Neuronal stem cell (in vitro differentiated cells): ENCODE results near the gene BTBD1.

Experiments
- DNase-seq: peaks from one replicate; pipeline ENCODE4 v3.0.0-alpha.2; 2013; ENCODE audit warnings: low spot score
- H2AFZ ChIP-seq: one replicate; pipeline ENCODE4 v1.6.1; 2013; ENCODE audit warnings: mild to moderate bottlenecking, low read length, inconsistent platforms
- H2AK5ac ChIP-seq: 2 replicates; pipeline ENCODE4 v1.6.1; 2013; ENCODE audit warnings: low read depth, mild to moderate bottlenecking, inconsistent platforms, low read length, moderate library complexity, mixed read lengths
- H2BK120ac ChIP-seq: 2 replicates; pipeline ENCODE4 v1.6.1; 2013; ENCODE audit warnings: low read depth, mild to moderate bottlenecking, inconsistent platforms, low read length, moderate library complexity, mixed read lengths
- H2BK12ac ChIP-seq: one replicate; pipeline ENCODE4 v1.6.1; 2013; ENCODE audit warnings: low read length, inconsistent platforms
- H2BK15ac ChIP-seq: 2 replicates; pipeline ENCODE4 v1.6.1; 2013; ENCODE audit warnings: mild to moderate bottlenecking, low read length, inconsistent platforms, mixed read lengths
- H2BK5ac ChIP-seq: one replicate; pipeline ENCODE4 v1.6.1; 2013; ENCODE audit warnings: inconsistent platforms, mild to moderate bottlenecking, low read length, moderate library complexity
- H3K14ac ChIP-seq: one replicate; pipeline ENCODE4 v1.6.1; 2013; ENCODE audit warnings: low read length, inconsistent platforms
- H3K18ac ChIP-seq: 2 replicates; pipeline ENCODE4 v1.6.1; 2013; ENCODE audit warnings: low read length, inconsistent platforms
- H3K23ac ChIP-seq: 2 replicates; pipeline ENCODE4 v1.6.1; 2013; ENCODE audit warnings: low read depth, mild to moderate bottlenecking, mixed read lengths, low read length, inconsistent platforms; ENCODE audit not compliant: poor library complexity
- H3K27ac ChIP-seq: replicated peaks from 3 replicates; pipeline ENCODE4 v1.5.1; 2013; ENCODE audit warnings: low read length, inconsistent platforms
- H3K27me3 ChIP-seq, 3 experiments: 2 replicates each; pipeline ENCODE4 v1.6.1; 2013; ENCODE audit warnings: low read length in 3 of 3, mild to moderate bottlenecking in 2 of 3, inconsistent platforms in 1 of 3, low read depth in 1 of 3, mixed read lengths in 1 of 3, moderate library complexity in 1 of 3; ENCODE audit not compliant: control insufficient read depth in 3 of 3, insufficient read depth in 3 of 3
- H3K36me3 ChIP-seq, 2 donors: replicated peaks in 1 of 2; 2 replicates each; pipeline ENCODE4 v1.6.1; 2013; ENCODE audit warnings: low read length in 2 of 2; ENCODE audit not compliant: control insufficient read depth in 2 of 2, insufficient read depth in 2 of 2
- H3K4ac ChIP-seq: 2 replicates; pipeline ENCODE4 v1.6.1; 2013; ENCODE audit warnings: inconsistent platforms, mild to moderate bottlenecking, low read length, moderate library complexity
- H3K4me1 ChIP-seq, 2 donors: 1 replicate in 1 of 2; 2 replicates in 1 of 2; pipeline ENCODE4 v1.6.1; 2013; ENCODE audit warnings: low read length in 2 of 2, low read depth in 1 of 2; ENCODE audit not compliant: control insufficient read depth in 2 of 2, insufficient read depth in 1 of 2
- H3K4me2 ChIP-seq: one replicate; pipeline ENCODE4 v1.6.1; 2013; ENCODE audit warnings: mild to moderate bottlenecking, low read length, inconsistent platforms; ENCODE audit not compliant: insufficient read depth, poor library complexity, severe bottlenecking
- H3K4me3 ChIP-seq, 2 donors: 2 replicates each; pipeline ENCODE4 v1.5.1; 2013; ENCODE audit warnings: low read length in 2 of 2, mild to moderate bottlenecking in 2 of 2, inconsistent platforms in 1 of 2, moderate library complexity in 1 of 2
- H3K79me1 ChIP-seq: one replicate; pipeline ENCODE4 v1.6.1; 2013; ENCODE audit warnings: low read depth, mild to moderate bottlenecking, inconsistent platforms, low read length, moderate library complexity
- H3K9ac ChIP-seq: one replicate; pipeline ENCODE4 v1.6.1; 2013; ENCODE audit warnings: mild to moderate bottlenecking, low read depth, low read length, inconsistent platforms; ENCODE audit not compliant: poor library complexity
- H3K9me3 ChIP-seq, 2 donors: replicated peaks in 1 of 2; 2 replicates each; pipeline versions ENCODE3 to v1.6.1; 2013; ENCODE audit warnings: low read length in 2 of 2, mild to moderate bottlenecking in 2 of 2, inconsistent platforms in 1 of 2, low read depth in 1 of 2, mixed read lengths in 1 of 2, moderate library complexity in 1 of 2; ENCODE audit not compliant: control insufficient read depth in 2 of 2, insufficient read depth in 1 of 2
- H4K8ac ChIP-seq: one replicate; pipeline ENCODE4 v1.6.1; 2013; ENCODE audit warnings: low read depth, mild to moderate bottlenecking, inconsistent platforms, low read length, moderate library complexity
- H4K91ac ChIP-seq: one replicate; pipeline ENCODE4 v1.6.1; 2013; ENCODE audit warnings: low read length, low read depth, mild to moderate bottlenecking, inconsistent platforms; ENCODE audit not compliant: poor library complexity
- WGBS, 2 donors: extraction: QIAGEN DNeasy Blood & Tissue Kit; methylation state at CpG; one replicate each; pipeline ENCODE4 v1.1.7; 2013; ENCODE audit warnings: missing lambda C conversion rate in 2 of 2, mixed read lengths in 1 of 2; ENCODE audit not compliant: insufficient read length in 2 of 2, insufficient replicate concordance in 1 of 2; ENCODE audit errors: extremely low coverage in 2 of 2; 5-methylcytosine and 5-hydroxymethylcytosine counted together

The BTBD1 gene

DNA sequence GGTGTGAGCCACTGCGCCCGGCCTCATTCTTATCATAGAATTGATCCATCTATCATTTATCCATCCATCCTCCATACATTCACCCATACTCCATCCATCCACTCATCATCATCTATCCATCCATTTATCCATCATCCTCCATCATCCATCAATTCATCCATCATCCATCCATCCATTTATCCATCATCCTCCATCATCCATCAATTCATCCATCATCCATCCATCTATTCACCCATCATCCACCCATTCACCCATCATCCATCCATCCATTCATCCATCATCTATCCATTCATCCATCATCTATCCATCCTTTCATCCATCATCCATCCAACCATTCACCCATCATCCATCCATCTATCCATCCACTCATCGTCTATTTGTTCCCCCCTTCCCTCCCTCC, 44.1 kb upstream of the BTBD1 start:
- Histone ChIP-seq H3K9ac (no peak overlapping the region), H3K27me3 (peaks cover 12 to 37% (median 17%) of the 10 kb centered on the region in 3 experiments), H2AK5ac (no peak overlapping the region), H2BK12ac (no peak overlapping the region), H3K36me3 (peaks cover 1 to 14% of the 10 kb centered on the region in 2 donors), H3K23ac (no peak overlapping the region), H2BK5ac (no peak overlapping the region), H3K4ac (no peak overlapping the region), H3K4me1 (peaks cover 0 to 3% of the 10 kb centered on the region in 2 donors), H2BK120ac (no peak overlapping the region), H3K4me2 (no peak overlapping the region), H4K8ac (no peak overlapping the region), H3K9me3 (peaks cover 0 to 2% of the 10 kb centered on the region in 2 donors), H3K18ac (no peak overlapping the region), H3K14ac (no peak overlapping the region), H4K91ac (no peak overlapping the region), H3K27ac (no peak overlapping the region), H2AFZ (no peak overlapping the region), H3K79me1 (peaks cover 2% of the 10 kb centered on the region), H2BK15ac (no peak overlapping the region), H3K4me3 (no peak overlapping the region)
- DNase-seq = no peak
- WGBS, 2 donors = 100% methylated on average over 1 of the region's 3 CpGs

DNA sequence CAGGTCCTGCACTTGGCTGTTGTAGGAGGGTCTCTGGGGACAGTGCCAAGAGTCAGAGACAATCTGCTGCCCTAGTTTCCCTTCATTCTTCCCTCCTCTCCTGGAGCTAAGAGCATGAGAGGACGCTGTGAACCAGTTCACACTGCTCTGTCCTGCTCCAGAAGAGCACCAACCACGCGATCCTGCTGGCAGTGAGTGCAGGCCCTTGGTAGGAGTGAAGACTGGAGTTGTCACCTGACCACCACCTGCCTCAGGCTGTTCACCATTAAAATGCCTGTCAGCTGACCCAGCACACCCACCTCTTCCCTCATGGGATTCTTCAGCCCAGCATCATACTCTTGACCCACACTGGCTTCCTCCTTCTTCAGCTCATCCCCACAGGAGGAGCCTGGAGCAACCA, 43.3 kb upstream of the BTBD1 start:
- Histone ChIP-seq H3K14ac (peak overlapping the region; percentile 5), H3K79me1 (peaks cover 2% of the 10 kb centered on the region), H3K4me2 (no peak overlapping the region), H3K4me3 (no peak overlapping the region), H2AFZ (no peak overlapping the region), H2BK15ac (no peak overlapping the region), H3K27ac (no peak overlapping the region), H4K91ac (no peak overlapping the region), H3K18ac (no peak overlapping the region), H2BK12ac (no peak overlapping the region), H2BK5ac (no peak overlapping the region), H3K23ac (no peak overlapping the region), H3K36me3 (peaks cover under 1 to 11% of the 10 kb centered on the region in 2 donors), H2AK5ac (no peak overlapping the region), H3K4ac (no peak overlapping the region), H3K27me3 (peaks cover 12 to 42% (median 17%) of the 10 kb centered on the region in 3 experiments), H2BK120ac (no peak overlapping the region), H4K8ac (no peak overlapping the region), H3K4me1 (peaks cover 0 to 3% of the 10 kb centered on the region in 2 donors), H3K9ac (peak overlapping the region; percentile 47), H3K9me3 (peaks cover 0 to 2% of the 10 kb centered on the region in 2 donors)
- WGBS, 2 donors = no CpG with 5 or more reads among the region's 3 CpGs
- DNase-seq = no peak

DNA sequence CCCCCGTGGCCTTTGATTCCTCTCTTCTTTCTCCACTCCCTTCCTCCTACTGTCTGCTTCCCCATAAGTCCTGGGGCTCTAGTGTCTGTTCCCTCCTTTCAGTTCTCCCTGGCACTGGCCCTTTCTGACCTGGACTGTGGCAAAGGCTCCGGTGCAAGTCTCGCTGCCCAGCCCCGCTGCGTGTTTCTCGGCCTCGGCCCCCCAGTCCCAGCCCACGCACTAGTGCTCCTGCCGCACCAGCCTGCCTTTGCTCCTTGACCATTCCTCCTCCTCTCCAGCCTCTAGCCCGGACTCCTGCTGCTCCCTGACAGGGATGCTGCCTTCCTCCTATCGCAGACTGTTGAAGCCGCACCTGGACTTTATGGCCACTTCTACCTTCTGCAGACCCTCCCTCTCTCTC, 42.5 kb upstream of the BTBD1 start:
- no peak overlapping the region for H2AFZ ChIP-seq
- no peak overlapping the region for H3K14ac ChIP-seq
- H3K4me1 ChIP-seq = peaks cover 0 to 3% of the 10 kb centered on the region in 2 donors
- DNase-seq = no peak
- no peak overlapping the region for H4K8ac ChIP-seq
- no peak overlapping the region for H2BK12ac ChIP-seq
- no CpG with 5 or more reads among the region's 12 CpGs for WGBS, 2 donors
- H3K9me3 ChIP-seq = peaks cover 0 to 2% of the 10 kb centered on the region in 2 donors
- H3K4ac ChIP-seq = no peak overlapping the region
- H3K79me1 ChIP-seq = peaks cover 2% of the 10 kb centered on the region
- H2BK120ac ChIP-seq = no peak overlapping the region
- H3K4me3 ChIP-seq = no peak overlapping the region
- no peak overlapping the region for H4K91ac ChIP-seq
- no peak overlapping the region for H3K4me2 ChIP-seq
- H3K36me3 ChIP-seq = peaks cover 0 to 5% of the 10 kb centered on the region in 2 donors
- H3K23ac ChIP-seq = no peak overlapping the region
- no peak overlapping the region for H2BK5ac ChIP-seq
- no peak overlapping the region for H3K18ac ChIP-seq
- no peak overlapping the region for H3K27ac ChIP-seq
- peak overlapping the region; percentile 16 for H2AK5ac ChIP-seq
- H3K9ac ChIP-seq = no peak overlapping the region
- no peak overlapping the region for H2BK15ac ChIP-seq
- peaks cover 12 to 42% (median 17%) of the 10 kb centered on the region in 3 experiments for H3K27me3 ChIP-seq

DNA sequence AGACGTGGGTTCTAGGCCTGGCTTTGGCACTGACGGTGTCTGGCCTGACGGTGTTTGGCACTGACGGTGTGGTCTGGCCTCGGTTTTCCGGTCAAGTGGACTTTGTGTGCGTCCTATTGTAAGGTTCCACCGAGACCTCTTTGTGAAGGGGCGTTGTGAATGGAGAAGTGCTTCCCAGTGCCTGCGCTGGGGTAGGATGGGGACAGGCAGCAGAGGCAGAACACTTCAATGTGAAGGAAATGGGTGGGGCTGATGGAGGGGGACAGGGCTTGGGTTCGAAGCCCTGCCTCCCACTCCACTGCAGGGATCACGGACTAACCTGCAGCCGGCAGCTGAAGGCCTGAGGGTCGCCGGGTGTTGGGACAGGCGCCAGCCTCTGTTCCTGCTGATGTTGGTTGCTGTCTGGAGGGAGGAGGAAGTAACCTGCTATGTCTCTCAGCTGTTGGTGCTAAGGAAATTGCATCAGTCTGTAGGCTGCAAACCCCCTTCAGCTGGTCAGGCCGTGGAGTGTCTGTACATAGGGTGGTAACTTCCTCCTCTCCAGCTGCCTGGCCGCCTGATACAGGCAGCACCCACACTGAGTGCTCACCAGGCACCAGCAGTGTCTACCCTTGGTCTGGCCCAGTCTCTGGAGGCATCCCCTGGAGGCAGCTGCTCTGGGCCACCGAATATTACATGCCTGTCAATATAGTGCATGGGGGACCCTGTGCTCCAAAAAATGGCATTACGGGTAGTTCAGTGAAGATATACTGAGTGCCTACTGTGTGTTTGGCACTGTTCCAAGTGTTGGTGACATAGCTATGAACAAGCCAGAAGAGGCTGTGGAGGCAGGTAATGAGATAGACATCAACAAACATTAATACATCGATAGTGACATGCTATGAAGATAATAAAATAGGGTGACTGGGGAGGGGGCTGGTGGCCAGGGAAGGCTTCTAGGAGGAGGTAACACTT, 41.5 kb upstream of the BTBD1 start:
- no peak overlapping the region for H2BK15ac ChIP-seq
- no peak overlapping the region for H3K4me3 ChIP-seq
- H4K91ac ChIP-seq = no peak overlapping the region
- H2BK120ac ChIP-seq = no peak overlapping the region
- H3K4ac ChIP-seq = no peak overlapping the region
- no peak overlapping the region for H3K18ac ChIP-seq
- H2AFZ ChIP-seq = no peak overlapping the region
- H3K9ac ChIP-seq = no peak overlapping the region
- DNase-seq = no peak
- H3K79me1 ChIP-seq = peaks cover 2% of the 10 kb centered on the region
- H3K9me3 ChIP-seq = peaks cover 0 to 2% of the 10 kb centered on the region in 2 donors
- no peak overlapping the region for H3K14ac ChIP-seq
- no peaks in the 10 kb centered on the region for H3K36me3 ChIP-seq
- H2BK12ac ChIP-seq = no peak overlapping the region
- H3K27ac ChIP-seq = no peak overlapping the region
- peak overlapping the region; percentile 37 for H2AK5ac ChIP-seq
- peaks cover 12 to 42% (median 17%) of the 10 kb centered on the region in 3 experiments for H3K27me3 ChIP-seq
- H2BK5ac ChIP-seq = no peak overlapping the region
- H3K4me1 ChIP-seq = peaks cover 0 to 2% of the 10 kb centered on the region in 2 donors
- WGBS, 2 donors = no CpG with 5 or more reads among the region's 21 CpGs
- no peak overlapping the region for H3K4me2 ChIP-seq
- H3K23ac ChIP-seq = no peak overlapping the region
- no peak overlapping the region for H4K8ac ChIP-seq
